Activated T-helper 1 cell treated with Interleukin-2 at 50 U/mL for 16 hours (primary cell): ENCODE results near the gene PTPRM.

ENCODE experiments used
- DNase-seq: peaks from one replicate; pipeline ENCODE4 v3.0.0-alpha.2; 2020; ENCODE audit warnings: low read depth

The PTPRM gene

DNA sequence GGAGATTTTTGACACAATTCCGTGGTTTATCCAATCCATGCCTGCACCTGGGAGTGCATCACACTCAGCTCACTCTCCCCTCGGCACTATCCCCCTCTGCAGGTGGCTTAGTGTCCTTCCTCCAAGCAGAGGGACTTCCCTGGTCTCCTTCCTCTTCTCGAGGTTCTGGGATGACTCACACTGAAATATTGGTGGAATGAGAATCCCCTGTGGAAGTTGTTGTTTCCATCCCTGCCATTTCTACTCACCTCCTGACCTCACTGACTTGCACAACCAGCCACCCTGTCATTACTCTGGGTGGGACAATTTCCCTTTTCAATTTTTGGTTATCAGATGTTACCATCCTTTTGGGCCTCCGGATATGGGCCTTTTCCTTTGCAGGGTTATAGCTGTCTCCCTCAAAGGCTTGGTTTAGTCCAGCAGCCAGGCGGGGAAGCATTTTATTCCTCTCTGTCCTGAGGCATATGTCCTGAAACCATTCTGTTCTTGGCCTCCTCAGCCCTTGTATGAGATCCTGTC is 59.9 kb downstream of the PTPRM start:
- no peak for DNase-seq

DNA sequence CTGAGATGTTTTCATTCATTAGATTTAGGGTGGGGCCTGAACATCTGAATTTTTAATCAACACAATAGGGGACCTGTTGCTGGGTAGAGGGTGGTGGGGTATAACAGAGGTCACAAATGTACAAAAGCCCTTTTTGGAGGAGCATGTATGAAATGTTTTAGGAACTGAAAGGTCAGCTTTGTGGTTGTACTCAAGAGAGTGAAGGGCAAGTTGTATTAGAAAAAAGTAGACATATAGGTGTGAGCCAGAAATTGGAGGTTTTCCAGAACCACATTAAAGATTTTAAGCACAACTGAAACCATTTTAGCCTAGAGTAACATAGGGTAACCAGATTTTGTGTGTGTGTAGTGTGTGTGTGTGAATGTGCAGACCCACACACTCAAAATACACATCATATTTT is 62.3 kb downstream of the PTPRM start:
- DNase-seq, result no peak

DNA sequence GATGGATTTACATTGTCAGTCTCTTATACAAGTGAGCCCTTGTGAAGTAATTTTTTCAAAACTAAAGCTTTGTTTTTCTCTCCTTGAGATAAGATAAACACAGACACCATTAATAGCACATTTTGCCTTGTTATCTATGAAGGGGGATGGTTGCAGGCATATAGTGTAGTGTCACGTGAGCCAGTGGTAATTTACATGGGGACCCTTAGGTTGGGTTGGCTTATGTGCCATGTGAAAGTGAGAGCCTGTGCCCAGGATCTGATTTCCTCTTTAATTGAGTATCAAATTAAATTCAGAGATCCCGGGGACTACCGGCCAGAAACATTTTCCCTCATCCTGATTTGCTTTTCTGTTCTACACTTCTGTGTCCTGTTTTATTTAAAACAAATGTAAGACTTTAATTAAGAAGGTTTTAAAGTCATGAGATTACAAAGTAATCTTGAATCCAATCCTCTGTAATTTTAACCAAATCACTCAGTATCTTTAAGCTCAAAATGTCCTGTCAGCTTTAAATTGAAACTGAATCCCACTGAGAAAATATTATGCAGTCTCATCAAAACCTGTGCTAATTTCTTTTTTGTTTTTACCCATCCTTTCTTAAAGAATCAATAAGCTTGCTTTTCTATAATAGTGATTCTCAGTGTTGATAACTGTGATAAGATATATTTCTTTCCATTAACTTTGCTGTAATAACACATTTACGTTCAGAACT is 63.8 kb downstream of the PTPRM start:
- no peak for DNase-seq

DNA sequence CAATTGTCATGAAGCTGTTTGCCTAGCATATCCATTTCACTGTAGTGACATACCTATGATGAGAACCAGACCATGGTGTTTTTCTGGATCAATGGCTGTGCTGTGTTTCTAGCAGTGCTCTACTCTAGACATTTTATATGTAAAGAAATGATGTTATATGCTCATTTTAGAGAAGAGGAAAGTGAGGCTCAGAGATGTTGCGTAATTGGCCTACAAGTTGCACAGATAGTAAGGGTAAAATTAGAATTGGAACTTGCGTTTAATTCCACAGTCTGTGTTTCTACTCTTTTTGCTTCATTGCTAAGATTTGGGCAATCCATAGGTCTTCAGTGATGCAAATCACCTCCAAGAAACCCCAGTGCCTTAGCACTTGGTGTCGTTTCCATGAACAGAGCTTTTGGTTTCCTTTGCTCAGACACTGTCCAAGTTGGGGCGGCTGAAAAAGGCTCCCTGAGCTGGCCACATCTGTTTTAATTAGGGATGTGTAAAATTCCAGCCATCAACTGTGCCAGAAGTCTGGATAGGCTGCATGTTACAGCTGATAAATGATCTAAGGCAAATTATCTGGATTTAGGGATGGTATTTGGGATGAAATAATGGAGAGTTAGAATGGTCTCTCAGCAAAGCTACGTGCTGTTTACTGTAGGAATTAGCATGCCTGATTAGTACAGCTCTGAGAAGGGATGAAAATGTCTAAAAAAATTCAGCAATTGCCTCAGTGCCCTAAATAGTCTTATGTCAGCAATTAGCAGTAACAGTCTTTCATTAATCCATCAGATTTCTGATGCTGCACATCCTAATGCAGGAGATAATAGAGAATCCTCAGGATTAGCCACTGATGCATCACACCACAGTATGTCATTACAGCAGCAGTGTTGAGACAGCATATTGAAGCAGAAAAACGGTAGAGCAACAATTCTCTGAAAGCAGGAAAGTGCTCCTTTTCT is 65.3 kb downstream of the PTPRM start:
- DNase-seq, result no peak

DNA sequence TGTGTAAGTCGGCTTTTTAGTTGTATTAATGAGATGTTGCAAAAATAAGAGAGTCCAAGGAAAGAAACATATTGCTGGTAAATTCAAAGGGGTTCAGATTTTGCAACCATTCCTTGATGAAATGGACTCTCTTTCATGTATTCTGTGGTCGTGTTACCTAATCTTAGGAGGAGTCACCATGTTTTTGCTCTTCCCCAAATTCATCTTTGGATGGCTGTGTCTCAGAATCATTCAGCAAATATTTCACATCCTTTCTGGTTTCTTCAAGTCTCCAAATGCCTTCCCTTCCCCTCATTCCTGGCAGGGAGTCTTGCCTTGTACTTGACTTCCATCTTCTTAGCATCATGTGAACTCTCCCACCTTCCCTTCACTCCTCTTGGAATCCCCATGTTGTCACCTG is 66.1 kb downstream of the PTPRM start:
- no peak for DNase-seq

DNA sequence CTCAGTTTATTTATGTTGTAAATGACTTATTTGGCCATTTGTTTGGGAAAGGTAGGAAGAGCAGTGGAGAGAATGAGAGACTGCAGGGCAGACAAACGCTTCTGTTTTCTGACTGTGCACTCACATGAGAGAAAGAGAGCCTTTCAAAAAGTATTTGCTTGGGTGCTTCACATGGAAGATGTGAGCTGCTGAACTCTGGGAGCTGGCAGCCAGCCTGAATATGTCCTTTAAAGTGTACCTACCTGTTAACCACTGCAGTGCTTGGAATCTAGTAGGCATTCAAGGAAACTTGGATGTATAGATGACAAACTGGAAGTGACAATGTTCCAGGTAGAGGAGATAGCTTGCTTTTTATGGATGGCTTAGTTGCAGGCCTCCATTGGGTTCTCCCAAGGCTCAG is 68.8 kb downstream of the PTPRM start:
- no peak for DNase-seq

DNA sequence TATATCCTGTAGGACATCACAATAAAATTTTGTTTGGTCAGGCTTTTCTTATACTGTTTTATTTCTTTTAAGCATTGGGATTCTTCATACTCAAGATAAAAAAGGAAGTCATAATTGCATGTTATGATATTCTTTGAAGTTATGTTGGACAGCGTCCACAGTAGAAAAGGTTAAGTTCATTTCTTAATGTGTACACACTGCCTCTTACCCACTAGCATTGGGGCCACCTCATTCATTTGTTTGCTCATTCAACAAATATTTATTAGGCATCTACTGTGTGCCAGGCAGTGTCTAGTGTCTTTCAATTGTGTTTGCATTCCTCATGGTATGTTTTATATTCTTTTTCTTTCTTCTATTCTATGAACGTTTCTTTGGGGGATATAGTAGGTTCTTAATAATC is 70.2 kb downstream of the PTPRM start:
- no peak for DNase-seq

DNA sequence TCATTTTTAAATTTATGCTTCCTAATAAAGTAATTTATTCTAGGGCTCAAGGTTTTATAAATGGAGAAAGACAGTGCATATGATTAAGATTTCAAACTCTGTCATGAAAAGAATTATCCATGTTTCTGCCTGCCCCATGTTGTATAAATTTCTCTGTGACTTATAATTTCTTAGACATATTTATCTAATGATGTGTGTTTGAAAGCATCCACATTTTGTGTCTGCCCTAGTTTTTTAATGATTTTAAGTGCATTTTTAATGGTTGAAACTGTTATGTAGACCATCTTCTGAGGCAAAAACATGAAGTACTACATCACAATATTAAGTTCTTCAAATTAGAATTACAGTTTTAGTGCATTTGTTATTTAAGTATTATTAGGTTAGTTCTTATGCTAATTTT is 71.2 kb downstream of the PTPRM start:
- no peak for DNase-seq

DNA sequence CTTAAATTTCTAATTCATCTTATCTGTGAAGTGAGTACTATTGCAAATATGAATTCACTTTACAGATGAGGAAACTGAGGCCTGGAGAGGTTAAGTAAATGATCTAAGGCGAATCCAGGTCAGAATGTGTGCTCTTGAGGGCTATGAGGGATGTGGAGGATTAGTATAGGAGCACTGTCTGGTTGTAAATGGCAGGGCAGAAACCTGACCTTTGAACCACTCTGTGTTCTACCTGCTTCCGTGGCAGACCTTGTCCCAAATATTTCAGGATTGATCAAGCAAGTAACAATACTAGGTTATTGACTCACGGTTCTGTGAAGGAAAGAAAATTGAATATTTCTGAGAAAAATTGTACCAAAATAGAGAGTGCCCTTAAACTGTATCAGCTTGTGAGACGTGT is 74.7 kb downstream of the PTPRM start:
- no peak for DNase-seq

DNA sequence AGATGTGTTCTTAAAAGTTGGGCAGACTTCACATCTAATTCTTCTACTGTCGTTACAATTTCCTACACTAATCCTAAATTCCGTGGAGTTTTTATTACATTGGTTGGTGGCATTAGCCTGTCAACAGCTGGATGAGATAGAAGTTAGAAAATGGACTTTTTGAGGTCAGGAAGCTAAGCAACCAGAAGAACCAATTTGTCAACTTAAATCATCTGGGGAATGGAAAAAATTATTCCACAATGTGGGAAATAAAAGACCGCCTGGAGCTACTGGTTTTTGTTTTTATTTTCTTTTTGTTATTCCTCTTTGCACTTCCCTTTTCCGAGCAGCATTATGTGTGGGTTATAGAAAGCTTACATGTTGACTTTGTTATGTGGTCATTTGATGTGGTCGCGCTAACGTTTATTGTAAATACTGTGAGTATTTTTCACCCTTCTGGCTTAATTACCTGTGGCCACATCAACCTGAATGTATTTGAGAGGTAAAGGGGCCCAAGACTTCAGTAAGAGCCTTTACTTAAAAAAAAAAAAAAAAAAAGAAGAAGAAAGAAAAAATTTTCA is 75.3 kb downstream of the PTPRM start:
- DNase-seq, result no peak

DNA sequence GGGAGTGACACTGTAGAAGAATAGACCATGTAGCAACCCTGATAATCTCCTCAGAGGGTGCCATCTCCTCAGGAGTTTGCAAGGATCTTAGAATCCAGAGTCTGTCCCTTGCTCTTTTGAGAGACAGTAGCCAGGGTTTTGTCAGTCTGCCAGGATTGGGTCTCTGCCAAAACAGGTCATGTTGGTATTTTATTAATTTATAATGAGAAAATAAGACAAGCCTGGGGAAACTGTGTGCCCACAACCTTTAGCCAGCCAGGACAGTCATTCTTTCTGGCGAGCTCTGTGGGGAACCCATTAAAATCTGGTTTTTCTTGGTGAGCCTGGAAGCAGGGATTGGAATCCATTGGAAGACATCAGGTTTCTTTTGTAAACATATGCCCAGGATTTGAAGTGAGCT is 78.6 kb downstream of the PTPRM start:
- DNase-seq, result no peak

DNA sequence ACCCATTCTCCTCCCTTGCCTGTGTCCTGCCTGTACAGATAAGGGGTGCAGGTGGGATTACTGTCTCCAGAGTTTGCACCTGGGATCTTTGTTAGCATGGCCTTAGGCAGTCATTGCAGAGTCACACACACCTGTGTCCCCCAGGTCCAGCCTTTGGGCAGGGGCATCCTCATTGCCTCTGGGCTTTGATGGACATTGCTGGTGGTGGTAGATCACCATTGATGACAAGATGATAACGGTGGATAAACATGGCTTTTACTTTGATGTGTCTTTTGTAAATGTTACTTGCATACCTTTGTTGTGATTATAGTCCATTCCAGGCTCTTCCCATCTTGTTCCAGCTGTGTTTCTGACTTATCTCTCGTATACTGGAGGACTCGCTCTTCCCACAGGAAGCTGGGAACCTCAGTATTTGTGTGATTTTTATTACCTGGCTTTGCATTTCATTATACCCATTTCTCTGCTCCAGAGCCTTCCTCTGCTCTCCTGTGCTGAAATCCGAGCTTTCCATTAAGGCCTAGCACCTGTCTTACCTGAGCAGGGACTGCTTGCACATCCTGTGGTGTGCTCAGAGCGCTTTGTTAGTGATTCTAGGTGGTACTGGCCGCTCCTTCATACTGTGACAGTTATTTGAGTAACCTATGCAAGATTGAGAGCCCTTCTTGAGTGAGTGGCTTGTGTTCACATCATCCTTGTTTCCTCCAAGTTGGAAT is 79.2 kb downstream of the PTPRM start:
- DNase-seq, result no peak

DNA sequence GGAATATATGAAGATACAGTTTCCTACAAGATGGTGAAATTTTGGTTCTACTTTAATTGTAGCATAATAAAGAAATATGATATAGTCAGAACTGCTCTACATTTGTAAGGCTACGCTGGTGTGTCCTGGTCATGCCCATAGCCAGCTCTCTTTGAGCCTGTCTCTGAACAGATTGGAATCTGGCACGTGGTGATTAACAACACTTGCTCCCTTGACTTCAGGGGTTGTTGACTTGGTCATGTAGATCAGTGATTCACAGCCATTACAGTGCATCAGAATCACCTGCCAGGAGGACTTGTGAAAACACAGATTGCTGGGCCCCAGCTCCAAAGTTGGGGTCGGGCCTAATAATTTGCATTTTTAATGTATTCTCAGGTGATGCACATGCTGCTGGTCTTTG is 80.4 kb downstream of the PTPRM start:
- no peak for DNase-seq

DNA sequence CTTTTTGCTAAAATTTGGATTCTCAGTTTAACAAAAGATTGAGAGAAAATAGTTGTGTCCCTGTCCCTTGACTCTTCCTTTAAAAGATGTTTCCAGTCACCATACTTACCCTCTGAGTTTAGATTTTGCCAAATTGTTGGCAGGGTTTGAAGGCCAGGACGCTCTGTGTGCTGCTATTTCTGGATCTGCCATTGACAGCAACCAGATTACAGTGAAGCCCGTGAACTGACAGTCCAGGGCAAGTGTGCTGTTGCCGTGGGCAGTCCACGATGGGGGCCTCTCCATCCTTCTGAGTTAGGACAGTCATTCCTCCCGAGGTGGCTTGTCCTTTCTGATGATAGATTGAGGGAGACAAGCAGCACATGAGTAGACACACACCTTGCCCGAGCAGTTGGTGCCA is 89.9 kb downstream of the PTPRM start:
- no peak for DNase-seq

DNA sequence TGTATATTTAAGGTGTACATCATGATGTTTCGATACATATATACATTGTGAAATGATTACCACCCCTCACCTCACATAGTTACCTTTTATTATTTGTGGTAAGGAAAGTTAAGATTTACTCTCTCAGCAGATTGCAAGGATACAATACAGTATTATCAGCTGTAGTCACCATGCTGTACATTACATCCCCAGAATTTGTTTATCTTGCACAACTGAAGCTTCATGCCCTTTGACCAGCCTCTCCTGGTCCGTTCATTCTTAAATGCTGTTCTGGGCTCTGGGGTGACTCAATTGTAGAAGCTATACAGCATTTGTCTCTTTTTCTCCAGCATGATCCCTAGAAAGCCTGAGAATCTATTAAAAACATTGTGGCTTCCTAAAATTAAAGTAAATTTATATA is 90.8 kb downstream of the PTPRM start:
- no peak for DNase-seq

DNA sequence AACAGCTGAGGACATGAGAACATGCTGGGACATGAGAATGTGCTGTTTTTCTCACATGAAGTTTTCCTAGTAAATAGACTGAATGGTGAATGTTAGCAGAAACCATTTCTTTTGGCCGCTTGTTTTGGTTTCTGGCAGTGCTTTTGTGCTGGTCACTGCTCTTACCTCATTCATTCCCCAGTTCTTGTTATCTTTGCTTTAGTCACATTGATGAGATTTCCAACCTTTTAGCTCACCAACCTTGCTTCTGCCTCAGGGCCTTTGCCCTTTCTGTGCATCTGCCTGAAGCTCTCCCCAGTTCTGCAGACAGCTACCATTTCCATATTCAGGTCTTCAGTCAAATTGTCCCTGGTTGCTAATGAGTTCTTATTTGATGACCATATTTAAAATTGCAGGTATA is 91.6 kb downstream of the PTPRM start:
- DNase-seq, result no peak

DNA sequence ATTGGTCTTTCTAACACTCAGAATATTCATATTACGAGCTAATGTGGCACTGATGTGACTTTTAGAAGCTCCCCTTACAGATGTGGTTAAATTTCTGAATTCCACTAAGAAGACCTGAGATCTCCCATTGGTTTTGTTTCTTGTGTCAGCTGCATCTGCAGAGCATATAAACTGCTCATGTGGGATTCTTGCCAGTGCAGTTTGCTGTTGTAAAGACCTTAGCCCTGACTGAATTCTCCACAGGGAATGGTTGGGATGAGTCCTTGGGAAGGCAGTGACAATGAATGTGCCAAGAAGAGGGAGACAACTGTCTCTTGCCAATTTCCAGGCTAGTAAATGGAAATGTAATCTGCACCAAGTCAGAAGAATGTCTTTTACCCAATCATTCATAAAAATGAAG is 94.1 kb downstream of the PTPRM start:
- DNase-seq, result no peak

DNA sequence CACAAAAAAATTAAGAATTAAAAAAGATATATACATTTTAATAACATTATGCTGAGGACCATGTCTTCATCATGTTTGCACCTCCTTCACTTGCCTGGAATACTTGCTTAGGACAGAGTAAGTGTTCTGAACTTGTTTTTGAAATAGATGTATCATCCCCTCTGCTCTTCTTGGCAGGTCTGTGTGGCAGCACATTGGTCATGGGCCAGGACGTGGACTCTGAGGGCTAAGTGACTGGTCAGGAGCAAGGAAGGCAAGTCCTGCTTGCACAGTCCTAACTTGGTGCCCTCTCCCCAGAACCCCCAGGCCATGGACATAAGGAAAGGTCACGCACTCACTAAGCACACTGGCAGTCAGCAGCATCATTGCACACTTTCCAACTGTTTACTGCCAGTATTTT is 95.8 kb downstream of the PTPRM start:
- DNase-seq, result no peak

DNA sequence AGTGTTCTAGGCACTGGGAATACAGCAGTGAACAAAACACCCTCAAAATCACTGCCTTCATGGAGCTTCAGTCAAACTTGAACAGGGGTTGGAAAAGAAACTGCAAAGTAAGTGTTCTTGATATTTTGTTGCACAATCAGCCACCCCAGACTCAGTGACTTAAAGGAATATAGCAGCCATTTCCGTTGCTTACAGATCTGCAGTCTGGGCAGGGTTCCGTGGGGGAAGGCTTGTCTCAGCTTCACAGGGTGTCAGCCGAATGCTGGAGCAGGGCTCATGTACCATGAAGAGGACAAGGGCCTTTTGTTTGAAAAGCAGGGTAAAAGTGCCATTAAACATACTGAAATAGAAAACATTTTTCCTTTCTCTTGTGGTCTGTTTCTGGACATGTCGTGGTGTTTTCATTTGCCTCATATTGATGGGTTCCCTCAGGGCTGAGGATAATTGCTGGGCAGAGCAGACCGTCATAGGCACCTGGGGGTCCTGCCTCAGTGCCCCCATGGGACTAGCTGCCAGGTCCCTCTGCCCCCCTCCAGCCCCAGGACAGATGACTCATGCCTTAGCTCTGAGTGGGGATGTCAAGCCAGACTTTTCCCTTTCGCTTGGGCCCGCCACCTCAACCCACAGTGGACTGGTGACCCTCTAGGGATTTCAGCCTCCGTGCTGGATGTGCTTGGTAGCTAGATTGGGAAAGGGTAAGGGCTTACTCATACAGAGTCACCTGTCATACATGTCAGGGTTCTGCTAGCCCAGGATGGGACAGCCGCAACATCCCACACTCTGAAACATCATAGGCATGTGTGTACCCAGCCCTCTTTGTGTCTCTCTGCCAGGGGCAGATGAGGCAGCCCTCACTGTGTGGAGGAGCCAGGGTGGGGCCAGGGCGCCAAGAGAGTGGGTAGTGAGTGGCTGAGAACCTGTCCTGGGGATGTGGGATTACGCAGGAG is 96.5 kb downstream of the PTPRM start:
- no peak for DNase-seq

DNA sequence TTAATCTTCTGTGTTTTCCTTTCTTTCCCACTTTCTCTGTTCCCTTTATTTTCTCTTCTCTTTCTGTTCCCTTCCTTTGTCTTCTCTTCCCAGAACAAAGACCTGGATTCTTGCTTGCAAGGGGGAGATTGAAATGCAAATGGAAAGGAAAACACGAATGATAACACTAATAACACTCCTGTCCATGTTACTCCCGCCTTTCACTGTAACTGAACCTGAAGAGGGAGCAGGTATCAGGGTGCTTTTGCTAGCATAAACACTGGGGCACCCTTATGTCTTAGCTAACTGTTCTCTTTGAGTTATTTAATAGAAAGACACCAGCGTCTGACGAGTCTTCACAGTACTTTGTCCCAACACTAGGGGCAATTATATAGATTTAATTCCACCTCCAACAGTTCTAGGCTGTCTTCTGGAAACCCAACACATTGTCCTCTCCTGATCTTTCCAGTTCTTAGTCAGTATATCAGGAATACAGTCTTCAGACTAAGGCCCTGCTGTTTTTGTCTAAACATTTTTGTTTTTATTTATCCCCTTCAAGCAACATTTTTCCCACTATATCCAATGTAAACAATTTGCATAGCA is 99.2 kb downstream of the PTPRM start:
- DNase-seq, result no peak

DNA sequence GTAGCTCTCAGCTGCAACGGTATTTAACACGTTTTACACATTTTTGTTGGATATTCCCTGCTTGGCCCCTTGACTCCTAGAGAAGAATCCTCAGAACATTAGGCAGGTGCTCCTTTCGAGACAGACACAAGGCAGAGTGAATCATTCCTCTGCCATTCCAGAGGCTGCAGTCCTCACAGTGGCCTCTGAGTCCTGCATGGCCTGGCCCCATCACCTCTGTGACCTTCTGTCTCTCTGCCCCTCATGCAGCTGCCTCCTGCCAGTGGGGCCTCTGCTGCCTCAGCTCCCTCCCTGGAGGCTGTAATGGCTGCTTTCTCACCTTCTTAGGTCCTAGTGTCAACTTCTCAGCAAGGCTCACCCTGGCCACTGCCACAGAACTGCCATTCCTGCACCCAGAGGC is 101.3 kb downstream of the PTPRM start:
- no peak for DNase-seq
